ENCODE results near the gene ACSF2. TPM values are rescaled to one million over a fixed set of nuclear protein-coding genes. Genes with fewer than 3 reads are reported as not detected.
A peak's percentile ranks its signal among the peaks of the same experiment; 100 is the strongest.
"Not testable (repeated sequence)": the region's sequence is repeated elsewhere in the genome, so short reads cannot be mapped to it uniquely, and the experiment has no call there.

The ACSF2 gene
- total RNA-seq, 1 donor from 2014 or later, result 14.9 TPM

GRCh38 chr17:50462446-50462845, 36.4 kb downstream of the ACSF2 start:
- DNase-seq (ENCODE audit: low spot score), result no peak

DNA sequence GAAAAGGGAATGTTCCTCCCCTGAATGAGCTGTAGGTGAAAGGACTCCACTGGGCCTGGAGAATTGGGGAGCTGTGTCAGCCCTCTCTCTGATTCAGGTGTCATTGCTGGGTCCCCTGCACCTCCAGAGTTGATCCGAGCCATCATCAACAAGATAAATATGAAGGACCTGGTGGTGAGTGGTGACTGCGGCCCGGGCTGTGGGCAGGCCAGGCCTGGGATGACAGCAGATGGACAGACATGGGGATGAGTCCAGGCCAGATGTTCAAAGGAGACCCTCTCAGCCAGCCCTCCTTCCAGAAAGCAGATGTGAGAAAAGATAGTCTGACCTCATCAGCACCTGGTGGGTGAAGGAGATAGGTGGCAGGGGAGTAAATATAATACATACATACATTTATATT, 38.1 kb downstream of the ACSF2 start:
- no peak for DNase-seq (ENCODE audit: low spot score)

DNA sequence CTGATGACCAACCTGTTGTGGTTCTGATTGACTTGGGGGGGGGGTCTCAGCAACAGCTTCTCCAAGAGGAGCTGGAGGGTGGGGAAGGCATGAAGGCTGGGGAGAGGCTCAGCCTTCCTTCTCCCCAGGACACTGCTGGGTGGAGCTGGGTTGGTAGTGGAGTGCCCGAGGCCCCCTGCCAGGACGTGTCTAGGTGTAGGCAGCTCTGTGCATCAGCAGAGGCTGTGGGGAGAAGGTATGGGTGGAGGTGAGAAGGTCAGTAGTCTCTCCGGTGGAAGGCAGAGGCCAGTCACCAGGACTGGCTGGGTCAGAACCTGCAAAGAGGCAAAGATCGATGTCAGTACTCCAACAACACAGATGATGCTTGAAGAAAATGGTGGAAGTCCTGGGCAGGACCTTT, 38.7 kb downstream of the ACSF2 start:
- no peak for DNase-seq (ENCODE audit: low spot score)

DNA sequence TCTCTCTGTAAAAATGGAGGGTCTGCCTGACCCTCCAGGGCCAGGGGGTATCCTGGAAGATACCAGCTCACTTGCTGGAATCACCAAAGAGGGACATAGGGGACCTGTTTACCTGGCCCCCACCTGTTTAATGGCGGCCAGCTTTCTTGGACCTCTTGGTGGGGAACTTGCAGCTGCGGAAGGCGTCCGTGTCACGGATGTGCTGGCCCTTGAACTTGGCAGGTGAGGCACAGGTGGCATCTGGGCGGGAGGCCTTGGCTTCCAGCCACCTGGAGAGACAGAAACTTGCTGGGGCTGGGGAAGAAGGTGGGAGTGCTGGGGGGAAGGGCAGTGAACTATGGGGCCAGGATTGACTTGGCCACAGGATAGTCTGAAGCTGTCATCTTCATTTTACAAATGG, 39.2 kb downstream of the ACSF2 start:
- DNase-seq (ENCODE audit: low spot score), result no peak

DNA sequence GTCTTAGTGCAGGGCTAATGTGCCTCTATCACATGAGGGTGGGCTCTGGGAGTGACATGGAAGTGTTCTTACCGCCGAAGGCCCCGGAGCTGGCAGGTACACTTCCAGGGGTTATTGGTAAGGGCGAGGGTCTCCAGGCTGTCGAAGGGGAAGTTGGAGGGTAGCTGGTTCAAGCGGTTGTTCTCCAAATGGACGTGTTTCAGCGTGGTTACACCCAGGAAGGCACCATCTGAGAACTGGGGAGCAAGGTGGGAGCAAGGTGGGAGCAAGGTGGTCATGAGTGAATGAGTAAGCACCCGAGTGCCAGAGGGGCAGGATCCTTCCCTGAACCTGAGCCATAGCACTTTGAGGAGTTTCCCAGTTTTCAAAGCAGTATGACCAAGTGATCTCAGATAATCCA, 39.6 kb downstream of the ACSF2 start:
- DNase-seq (ENCODE audit: low spot score), result no peak

DNA sequence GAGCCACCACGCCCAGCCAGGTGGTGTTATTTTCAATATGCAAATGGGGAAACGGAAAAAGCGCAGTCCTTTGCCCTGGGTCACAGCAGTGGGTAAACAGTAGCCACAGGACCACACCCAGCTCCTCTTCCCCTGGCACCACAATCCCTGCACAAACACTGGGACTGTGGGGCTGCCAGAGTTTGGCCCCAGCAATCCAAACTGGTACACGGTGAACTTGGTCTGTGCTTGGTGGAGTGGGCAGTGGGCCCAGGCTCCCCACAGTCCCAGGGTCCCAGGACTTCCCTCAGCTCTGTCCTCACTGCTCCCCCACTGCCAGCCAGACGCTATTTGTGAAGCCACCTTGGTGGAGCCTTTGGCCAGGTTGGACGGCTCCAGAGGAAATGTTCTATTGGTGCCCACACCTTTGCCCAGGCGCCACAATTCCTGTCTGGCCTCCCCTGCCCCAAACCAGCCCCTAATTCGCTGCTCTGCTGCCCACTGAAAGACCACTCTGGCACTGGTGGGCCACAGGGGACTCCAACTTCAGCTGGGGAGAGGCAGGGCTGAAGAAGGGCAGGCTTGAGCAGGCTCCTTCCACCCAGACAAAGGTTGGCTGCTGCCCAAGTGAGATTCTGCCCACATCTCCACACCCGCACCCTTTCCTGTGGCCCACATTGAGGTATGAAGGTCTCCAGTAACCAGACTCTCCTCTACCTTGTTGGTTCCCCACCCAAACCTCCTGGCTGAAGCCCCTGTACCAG, 40.5 kb downstream of the ACSF2 start:
- DNase-seq (ENCODE audit: low spot score), result no peak

GRCh38 chr17:50467114-50467854, 41.3 kb downstream of the ACSF2 start:
- DNase-seq (ENCODE audit: low spot score), result no peak

- no peak for DNase-seq (ENCODE audit: low spot score)
Observed at GRCh38 chr17:50467855-50468303, 41.9 kb downstream of the ACSF2 start.

DNA sequence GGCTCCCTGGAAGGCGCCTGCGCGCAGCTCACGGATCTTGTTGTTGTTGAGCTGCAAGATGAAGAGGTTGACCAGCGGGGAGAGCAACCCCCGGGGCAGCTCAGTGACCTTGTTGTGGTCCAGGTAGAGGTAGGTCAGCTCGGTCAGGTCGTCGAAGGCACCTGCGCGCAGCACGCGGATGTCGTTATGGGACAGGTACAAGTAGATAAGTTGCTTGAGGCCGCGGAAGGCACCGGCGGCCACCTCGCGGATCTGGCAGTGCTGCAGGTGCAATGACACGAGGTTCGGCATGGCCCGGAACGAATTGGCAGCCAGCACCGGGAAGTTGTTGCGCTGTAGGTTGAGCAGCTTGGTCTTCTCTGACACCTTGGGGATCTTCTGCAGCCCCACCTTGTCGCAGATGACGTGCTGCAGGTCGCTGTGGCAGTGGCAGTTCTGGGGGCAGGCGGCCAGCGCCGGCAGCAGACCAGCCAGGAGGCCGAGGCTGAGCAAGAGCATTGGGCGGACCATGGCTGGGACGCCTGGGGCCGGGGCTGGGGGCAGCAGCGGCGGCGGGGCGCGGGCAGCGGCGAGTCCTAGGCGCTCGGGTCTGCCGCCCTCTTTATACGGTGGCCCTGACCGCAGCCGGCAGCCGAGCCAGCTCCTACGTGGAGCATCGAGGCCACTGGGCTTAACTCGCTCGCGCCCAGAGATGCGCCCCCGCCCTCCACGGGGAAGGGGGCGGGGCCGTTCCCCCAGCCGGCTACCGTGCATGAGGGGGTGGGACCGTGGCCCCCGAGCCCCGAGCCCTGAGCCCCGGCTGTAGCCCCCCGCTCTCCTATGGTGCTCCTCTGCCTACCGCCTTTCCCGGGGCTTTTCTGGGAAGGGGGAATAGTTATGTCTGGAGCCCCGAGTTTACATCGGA, 42.5 kb downstream of the ACSF2 start, which contains the start of gene CHAD:
CHAD (minus strand) TSS at position 577 of the 904 bp plus-strand sequence; CDS start at position 510, 67 bp downstream.
- peak; percentile 13 for DNase-seq (ENCODE audit: low spot score)

- peak; percentile 21 for DNase-seq (ENCODE audit: low spot score)
Observed at GRCh38 chr17:50469208-50469605, 43.2 kb downstream of the ACSF2 start.

DNA sequence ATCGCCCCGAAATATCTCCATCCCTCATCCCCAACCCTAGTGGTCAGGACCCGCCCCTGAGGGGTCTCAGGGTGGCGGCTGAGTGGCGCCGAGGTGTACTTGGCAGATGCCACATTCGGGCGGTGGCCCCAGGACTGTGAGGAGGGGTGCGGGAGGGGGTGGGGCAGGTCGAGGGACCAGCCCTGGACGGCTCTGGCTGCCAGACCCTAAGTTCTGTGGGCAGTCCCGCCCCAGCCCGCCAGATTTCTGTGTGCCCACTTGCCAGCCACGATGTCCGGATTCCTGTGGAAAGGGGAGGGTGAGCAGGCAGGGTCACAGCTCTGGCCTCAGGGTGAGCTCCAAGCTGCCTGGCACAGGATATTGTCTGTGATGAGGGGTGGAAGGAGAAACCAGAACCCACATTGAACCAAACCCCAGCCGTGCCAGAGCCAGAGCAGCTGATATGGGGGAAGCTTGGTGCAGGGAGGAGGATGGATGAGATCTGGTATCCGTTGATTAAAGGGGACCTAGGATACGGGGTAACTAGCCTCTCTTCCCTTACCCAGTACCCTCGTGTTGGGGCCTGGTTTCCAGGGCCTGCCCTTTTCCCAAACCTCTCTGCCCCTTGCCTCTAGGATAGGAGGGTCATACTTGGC, 43.8 kb downstream of the ACSF2 start:
- DNase-seq (ENCODE audit: low spot score), result no peak

- no peak for DNase-seq (ENCODE audit: low spot score)
Observed at GRCh38 chr17:50470426-50470825, 44.4 kb downstream of the ACSF2 start.

DNA sequence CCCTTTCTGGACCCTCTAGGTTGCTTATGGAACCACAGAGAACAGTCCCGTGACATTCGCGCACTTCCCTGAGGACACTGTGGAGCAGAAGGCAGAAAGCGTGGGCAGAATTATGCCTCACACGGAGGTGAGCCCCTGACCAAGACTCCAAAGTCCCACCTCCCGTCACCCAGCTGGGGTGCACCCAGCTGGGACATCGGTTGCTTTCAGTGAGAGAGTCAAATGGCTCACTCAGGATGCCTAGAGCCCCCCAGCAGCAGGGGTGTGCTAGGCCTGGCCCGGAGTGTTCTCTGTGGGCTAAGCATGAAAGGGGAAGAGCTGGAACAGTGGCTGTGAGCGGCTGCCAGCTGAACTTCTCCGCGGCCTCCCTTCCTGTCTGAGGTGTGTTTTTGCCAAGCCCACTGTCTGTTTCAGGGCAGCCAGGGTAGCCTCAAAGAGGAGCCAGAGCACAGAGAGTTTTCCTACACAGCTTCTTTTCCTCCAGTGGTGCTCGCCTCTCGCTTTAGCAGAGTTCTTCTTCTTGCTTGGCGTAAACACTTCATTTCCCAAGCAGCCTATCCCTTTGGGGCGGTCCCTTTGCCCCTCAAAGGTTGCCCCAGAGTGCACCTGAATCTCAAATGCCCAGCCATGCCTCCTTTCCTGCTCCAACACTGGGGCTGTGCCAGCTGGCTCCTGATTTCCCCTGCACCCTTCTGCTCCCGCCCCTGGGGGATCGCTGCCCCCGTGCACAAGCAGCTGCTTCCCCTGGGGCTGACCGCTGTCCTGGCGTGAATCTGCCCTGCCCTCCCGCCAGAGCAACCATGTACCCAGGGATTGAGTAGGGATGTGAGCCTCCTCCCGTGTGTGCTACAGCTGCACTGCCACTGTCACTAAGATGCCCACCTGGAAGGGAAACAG, 45.2 kb downstream of the ACSF2 start:
- DNase-seq (ENCODE audit: low spot score), result no peak

DNA sequence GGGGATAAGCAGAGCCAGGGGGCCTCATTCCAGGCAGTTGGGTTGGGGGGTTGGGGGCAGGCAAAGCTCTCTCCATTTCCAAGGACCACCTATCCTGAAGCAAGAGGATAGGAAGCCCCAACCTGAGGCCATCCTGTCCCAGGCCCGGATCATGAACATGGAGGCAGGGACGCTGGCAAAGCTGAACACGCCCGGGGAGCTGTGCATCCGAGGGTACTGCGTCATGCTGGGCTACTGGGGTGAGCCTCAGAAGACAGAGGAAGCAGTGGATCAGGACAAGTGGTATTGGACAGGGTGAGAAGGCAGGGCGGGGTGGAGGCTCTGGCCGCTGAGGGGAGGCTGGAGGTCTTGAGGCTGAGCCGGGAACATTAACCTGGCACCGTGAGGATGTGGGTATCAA, 46.3 kb downstream of the ACSF2 start:
- no peak for DNase-seq (ENCODE audit: low spot score)

- not testable (repeated sequence) for DNase-seq (ENCODE audit: low spot score)
Observed at GRCh38 chr17:50472761-50473161, 46.7 kb downstream of the ACSF2 start.

DNA sequence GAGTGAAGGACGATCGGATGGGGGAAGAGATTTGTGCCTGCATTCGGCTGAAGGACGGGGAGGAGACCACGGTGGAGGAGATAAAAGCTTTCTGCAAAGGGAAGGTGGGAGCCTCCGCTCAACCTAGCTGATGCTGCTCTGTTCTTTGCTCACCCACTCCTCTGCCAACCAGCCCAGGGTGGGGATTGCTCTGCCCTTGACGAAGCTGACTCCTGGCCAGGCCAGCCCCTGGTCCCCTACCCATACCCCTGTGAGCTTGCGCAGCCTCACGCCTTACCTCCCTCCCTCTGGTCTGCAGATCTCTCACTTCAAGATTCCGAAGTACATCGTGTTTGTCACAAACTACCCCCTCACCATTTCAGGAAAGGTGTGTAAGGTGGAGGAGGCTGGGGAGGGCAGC, 47.9 kb downstream of the ACSF2 start:
- no peak for DNase-seq (ENCODE audit: low spot score)

- DNase-seq (ENCODE audit: low spot score), result no peak
Observed at GRCh38 chr17:50474523-50474922, 48.5 kb downstream of the ACSF2 start.

GRCh38 chr17:50475362-50475761, 49.3 kb downstream of the ACSF2 start:
- DNase-seq (ENCODE audit: low spot score), result no peak

DNA sequence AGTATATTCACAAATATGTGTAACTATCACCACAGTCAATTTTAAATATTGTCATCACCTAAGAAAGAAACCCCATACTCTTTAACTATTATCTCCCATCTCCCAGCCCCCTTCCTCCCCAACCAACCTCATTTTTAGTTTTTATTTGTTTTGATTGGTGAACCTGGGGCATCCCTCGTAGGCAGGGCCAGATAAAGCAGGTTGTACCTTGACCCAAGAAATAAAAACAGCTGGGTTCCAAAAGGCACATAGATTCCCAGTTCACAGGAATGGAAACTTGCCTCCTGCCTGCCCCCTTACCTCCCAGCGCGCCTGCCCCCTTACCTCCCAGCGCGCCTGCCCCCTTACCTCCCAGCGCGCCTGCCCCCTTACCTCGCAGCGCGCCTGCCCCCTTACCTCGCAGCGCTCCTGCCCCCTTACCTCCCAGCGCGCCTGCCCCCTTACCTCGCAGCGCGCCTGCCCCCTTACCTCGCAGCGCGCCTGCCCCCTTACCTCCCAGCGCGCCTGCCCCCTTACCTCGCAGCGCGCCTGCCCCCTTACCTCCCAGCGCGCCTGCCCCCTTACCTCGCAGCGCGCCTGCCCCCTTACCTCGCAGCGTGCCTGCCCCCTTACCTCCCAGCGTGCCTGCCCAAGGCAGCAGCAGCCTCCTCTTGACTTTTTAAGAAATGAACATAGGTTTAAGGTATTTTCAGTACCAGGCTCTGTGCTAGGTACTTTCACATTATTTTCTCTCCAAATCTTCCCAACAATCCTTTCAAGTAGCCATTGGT, 49.9 kb downstream of the ACSF2 start:
- not testable (repeated sequence) for DNase-seq (ENCODE audit: low spot score)

All from umbilical cord (tissue), 2 donors.